HG02870 (cell line): ENCODE data around the gene AHNAK2.
"Not testable (repeated sequence)": the region's sequence is repeated elsewhere in the genome, so short reads cannot be mapped to it uniquely, and the experiment has no call there.

Experiments
- ATAC-seq: cut with Tn5 transposase; IDR thresholded peaks from one replicate; pipeline ENCODE4 v1.9.1; 2021; ENCODE audit warnings: mild to moderate bottlenecking, moderate library complexity; ENCODE audit not compliant: unreplicated experiment

Gene AHNAK2

GRCh38 chr14:104977681-104978653 lies at the start of gene AHNAK2:
Gene AHNAK2, minus strand, starts transcription at chr14:104978374. Its CDS starts 137 bp downstream, at chr14:104978237.
- ATAC-seq: no peak

DNA sequence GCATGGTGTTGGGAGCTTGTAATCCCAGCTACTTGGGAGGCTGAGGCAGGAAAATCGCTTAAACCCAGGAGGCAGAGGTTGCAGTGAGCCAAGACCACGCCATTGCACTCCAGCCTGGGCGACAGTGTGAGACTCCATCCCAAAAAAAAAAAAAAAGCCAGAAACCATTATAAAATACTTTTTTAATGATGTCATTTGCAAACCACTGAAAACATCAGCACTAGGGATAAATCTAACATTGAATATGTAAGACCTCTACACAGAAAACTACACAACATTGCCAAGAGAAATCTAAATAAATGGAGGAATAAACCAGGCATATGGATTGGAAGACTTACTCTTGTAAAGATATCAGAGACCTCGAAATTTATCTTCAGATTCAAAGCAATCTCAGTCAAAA lies 49.5 kb upstream of the AHNAK2 start:
- not testable (repeated sequence) for ATAC-seq

- ATAC-seq: no peak
These were observed 48.8 kb upstream of the AHNAK2 start for GRCh38 chr14:105026802-105027563.

- ATAC-seq: peak; percentile 37
These were observed 48.0 kb upstream of the AHNAK2 start for GRCh38 chr14:105026033-105026785.

- ATAC-seq: no peak
These were observed 47.3 kb upstream of the AHNAK2 start for GRCh38 chr14:105025429-105025828.

DNA sequence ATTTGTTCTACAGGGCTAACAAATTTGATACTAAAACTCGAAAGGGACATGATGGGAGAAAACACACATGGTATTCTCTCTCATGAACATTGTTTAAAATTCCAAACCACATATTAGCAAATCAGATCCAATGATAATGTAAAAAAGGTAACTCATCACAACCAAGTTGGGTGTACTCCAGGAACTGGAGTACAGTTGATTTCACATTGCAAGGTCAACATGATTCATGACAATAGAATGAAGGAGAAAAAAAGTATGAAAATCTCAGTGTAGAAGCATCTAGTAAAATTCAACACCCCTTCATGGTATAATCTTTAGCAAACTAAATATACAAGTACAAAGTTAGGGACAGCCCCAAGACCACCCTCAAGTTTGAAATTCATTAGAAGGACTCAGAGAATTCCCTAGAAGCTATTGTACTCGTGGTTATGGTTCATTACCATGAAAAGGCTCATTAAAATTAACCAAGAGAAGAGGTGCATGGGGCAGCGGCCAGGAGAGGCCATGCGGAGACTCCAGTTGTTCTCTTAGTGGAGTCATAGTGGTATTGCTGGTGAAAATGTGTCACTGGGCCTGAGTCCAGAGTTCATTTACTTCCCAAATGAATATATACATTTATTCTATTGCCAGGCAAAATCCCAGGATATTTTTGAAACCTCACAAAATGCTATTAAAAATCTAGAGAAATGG lies 45.8 kb upstream of the AHNAK2 start:
- ATAC-seq: no peak

- ATAC-seq: no peak
These were observed 45.0 kb upstream of the AHNAK2 start for GRCh38 chr14:105023144-105023543.

DNA sequence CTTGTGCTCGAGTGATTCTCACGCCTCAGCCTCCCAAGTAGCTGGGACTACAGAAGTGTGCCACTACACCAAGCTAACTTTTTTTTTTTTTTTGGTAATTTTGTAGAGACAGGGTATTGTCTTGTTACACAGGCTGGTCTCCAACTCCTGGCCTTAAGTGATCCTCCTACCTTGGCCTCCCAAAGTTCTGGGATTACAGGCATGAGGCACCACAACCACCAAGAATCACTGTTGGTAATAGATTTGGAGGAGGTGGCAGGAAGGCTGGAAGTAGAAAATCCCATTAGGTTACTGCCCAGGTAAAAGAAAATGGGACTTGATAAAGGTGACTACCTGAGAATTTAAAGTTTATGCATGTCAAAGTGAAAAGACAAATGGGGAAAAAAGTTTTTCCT lies 44.1 kb upstream of the AHNAK2 start:
- no peak for ATAC-seq

GRCh38 chr14:105021656-105022275 lies 43.6 kb upstream of the AHNAK2 start:
- no peak for ATAC-seq

GRCh38 chr14:105020815-105021655 lies 42.9 kb upstream of the AHNAK2 start, which contains the start of gene CDCA4:
Gene CDCA4, minus strand, starts transcription at chr14:105021083. Its CDS starts 9,154 bp downstream, at chr14:105011929.
- peak; percentile 70 for ATAC-seq

DNA sequence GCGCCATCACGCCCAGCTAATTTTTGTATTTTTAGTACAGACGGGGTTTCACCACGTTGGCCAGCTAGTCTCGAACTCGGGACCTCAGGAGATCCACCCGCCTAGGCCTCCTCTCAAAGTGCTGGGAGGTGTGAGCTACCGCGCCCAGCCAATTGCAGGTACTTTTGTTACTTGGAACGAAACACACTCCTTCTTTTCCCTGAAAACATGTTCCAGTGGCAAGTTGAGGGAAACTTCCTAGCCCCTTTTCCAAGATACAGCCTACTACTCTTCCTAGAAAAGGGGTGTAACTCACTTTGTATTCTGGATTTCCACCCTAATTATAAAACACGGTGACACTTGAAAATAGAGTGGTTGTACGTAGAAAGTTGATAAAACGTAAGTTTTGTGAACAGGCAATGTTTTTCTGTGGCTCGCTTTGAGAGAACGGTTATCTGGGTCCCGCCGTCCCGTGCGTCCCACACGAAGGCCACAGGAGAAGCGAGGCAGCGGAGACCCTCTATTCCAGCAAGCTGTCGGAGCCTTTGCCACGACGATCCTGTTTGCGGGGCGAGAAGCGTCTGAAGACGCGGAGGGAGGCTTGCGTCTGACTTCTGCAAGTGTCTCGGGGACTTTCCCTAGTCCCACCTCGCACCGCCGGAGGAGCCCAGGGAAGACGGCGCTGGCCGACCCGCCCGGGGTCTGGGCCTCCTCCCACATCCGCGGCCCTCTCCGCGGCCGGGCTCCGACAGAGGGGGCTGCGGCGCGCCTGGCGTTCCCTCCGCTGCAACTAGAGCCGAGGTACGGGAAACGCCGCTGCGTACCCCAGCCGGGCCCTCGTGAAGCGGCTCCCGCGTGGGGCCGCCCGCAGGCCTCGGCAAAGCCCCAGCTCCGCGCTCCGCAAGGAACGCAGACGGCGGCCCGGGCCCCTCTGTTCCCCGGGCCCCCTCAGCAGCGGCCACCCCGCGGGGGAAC lies 42.0 kb upstream of the AHNAK2 start:
- peak; percentile 28 for ATAC-seq

DNA sequence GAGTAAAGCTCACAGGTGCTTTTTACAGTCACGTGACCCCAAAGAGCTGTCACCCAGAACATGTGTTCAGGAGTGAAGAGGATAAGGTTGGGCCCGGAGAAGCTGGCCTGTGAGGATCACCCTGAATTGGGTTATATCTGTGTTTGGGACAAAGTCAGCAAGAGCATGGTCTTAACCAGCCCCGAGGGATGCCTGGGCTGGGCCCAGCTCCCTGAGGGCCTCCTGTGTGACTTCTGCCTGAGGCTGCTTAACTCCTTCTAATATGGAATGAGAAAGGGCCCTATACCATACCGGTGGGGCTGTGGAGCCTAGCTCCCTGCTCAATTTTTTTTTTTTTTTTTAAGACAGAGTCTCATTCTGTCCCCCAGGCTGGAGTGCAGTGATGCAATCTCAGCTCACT lies 40.2 kb upstream of the AHNAK2 start:
- ATAC-seq: no peak

DNA sequence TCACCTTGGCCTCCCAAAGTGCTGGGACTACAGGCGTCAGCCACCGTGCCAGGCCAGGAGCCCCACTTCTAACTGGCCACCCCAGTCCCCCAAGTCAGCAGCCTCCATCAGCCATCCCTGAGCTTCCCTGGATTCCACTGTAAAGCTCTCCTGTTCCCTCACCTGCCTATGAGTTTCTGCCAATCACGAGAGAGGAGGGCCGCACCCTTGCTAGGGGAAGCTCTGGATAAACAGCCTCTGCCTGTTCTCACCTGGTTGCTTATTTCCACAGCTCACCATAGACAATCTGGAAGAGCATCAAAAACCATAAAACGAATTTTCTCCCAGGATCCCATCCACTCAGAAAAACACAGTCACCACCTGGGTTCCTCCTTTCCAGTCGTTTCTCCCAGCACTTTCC lies 37.7 kb upstream of the AHNAK2 start:
- ATAC-seq: no peak

DNA sequence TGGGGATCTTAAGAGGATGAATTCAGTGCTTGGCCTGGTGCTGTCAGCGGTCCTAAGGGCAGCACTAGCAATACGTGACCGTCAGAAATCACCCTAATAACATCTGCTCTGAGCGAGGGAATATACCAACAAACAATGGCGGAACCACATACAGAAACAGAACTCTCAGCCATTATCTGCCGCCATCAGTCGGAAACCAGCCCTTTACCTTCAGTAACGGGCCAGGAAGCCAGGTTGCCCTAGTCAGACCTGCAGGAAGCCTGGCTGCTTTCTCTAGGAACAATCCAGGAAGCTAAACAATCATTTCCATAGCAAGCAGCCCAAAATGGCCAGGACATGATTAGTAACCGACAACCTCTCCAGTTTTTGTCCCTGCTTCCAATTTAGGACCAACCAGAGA lies 37.1 kb upstream of the AHNAK2 start:
- no peak for ATAC-seq

GRCh38 chr14:105014631-105015030 lies 36.5 kb upstream of the AHNAK2 start:
- ATAC-seq: no peak

GRCh38 chr14:105014032-105014431 lies 35.9 kb upstream of the AHNAK2 start:
- no peak for ATAC-seq

GRCh38 chr14:105013150-105013785 lies 35.1 kb upstream of the AHNAK2 start:
- no peak for ATAC-seq
